ENCODE measurements around the gene CENPX. TPM values are rescaled to one million over a fixed set of nuclear protein-coding genes. Genes with fewer than 3 reads are reported as not detected.

Gene CENPX
- total and polyA plus RNA-seq, 2 experiments from 2014 or later, result 58.2 to 83.2 TPM

- 87% methylated on average over 18 of the region's 23 CpGs for WGBS (ENCODE audit: low lambda C conversion rate, missing lambda C conversion rate)
- no peaks in the 10 kb centered on the region for H4K20me1 ChIP-seq (ENCODE audit: insufficient read depth, poor library complexity, severe bottlenecking)
- peaks cover 20% of the 10 kb centered on the region for H3K4me1 ChIP-seq (ENCODE audit: insufficient read depth)
- H3K4me2 ChIP-seq, result no peak overlapping the region
- H3K27me3 ChIP-seq, result no peaks in the 10 kb centered on the region
- no peak overlapping the region for H3K4me3 ChIP-seq
- no peak for TF ChIP-seq EZH2 (IDR thresholded peaks at IDR 0.05; ENCODE audit: borderline replicate concordance)
- TF ChIP-seq CTCF (IDR thresholded peaks at IDR 0.05; ENCODE audit: poor library complexity), result no peak
- TF ChIP-seq EZH2phosphoT487 (IDR thresholded peaks at IDR 0.05; ENCODE audit: low read depth, severe bottlenecking, unreplicated experiment), result no peak
- no peak overlapping the region for H2AFZ ChIP-seq
- H3K9me2 ChIP-seq (replicated peaks; ENCODE audit: insufficient read depth), result no peaks in the 10 kb centered on the region
- H3K9me3 ChIP-seq (ENCODE audit: low read depth), result no peaks in the 10 kb centered on the region
- H3K27ac ChIP-seq, result no peak overlapping the region
- DNase-seq (ENCODE audit: low spot score), result no peak
- H3K36me3 ChIP-seq (replicated peaks; ENCODE audit: insufficient read depth, low read depth), result no peaks in the 10 kb centered on the region
- peaks cover 11% of the 10 kb centered on the region for H3K79me2 ChIP-seq
These were observed 11.8 kb upstream of the CENPX start for GRCh38 chr17:82034371-82035011.

- Histone ChIP-seq H3K4me3 (no peak overlapping the region), H3K4me1 (ENCODE audit: insufficient read depth) (peaks cover 20% of the 10 kb centered on the region), H3K27ac (no peak overlapping the region), H2AFZ (no peak overlapping the region), H3K9me3 (ENCODE audit: low read depth) (no peaks in the 10 kb centered on the region), H4K20me1 (ENCODE audit: insufficient read depth, poor library complexity, severe bottlenecking) (no peaks in the 10 kb centered on the region), H3K4me2 (no peak overlapping the region), H3K36me3 (replicated peaks; ENCODE audit: insufficient read depth, low read depth) (no peaks in the 10 kb centered on the region), H3K9me2 (replicated peaks; ENCODE audit: insufficient read depth) (no peaks in the 10 kb centered on the region), H3K79me2 (peaks cover 11% of the 10 kb centered on the region), H3K27me3 (no peaks in the 10 kb centered on the region)
- no peak for DNase-seq (ENCODE audit: low spot score)
- TF ChIP-seq CTCF (IDR thresholded peaks at IDR 0.05; ENCODE audit: poor library complexity), result no peak
- 95% methylated on average over 17 of the region's 38 CpGs for WGBS (ENCODE audit: low lambda C conversion rate, missing lambda C conversion rate)
These were observed 10.8 kb upstream of the CENPX start for GRCh38 chr17:82033359-82034085.

GRCh38 chr17:82031885-82032627, 9.4 kb upstream of the CENPX start:
- peaks cover 20% of the 10 kb centered on the region for H3K4me1 ChIP-seq (ENCODE audit: insufficient read depth)
- H3K27ac ChIP-seq, result no peak overlapping the region
- H3K9me2 ChIP-seq (replicated peaks; ENCODE audit: insufficient read depth), result no peaks in the 10 kb centered on the region
- WGBS (ENCODE audit: low lambda C conversion rate, missing lambda C conversion rate), result 21% methylated on average over 28 of the region's 59 CpGs
- H3K4me3 ChIP-seq, result peak overlapping the region; percentile 24
- H4K20me1 ChIP-seq (ENCODE audit: insufficient read depth, poor library complexity, severe bottlenecking), result no peaks in the 10 kb centered on the region
- H2AFZ ChIP-seq, result no peak overlapping the region
- no peak for TF ChIP-seq CTCF (IDR thresholded peaks at IDR 0.05; ENCODE audit: poor library complexity)
- no peak for TF ChIP-seq EZH2phosphoT487 (IDR thresholded peaks at IDR 0.05; ENCODE audit: low read depth, severe bottlenecking, unreplicated experiment)
- no peak for TF ChIP-seq EZH2 (IDR thresholded peaks at IDR 0.05; ENCODE audit: borderline replicate concordance)
- peak overlapping the region; percentile 96 for H3K4me2 ChIP-seq
- H3K9me3 ChIP-seq (ENCODE audit: low read depth), result no peaks in the 10 kb centered on the region
- H3K27me3 ChIP-seq, result no peaks in the 10 kb centered on the region
- no peaks in the 10 kb centered on the region for H3K36me3 ChIP-seq (replicated peaks; ENCODE audit: insufficient read depth, low read depth)
- peak; percentile 73 for DNase-seq (ENCODE audit: low spot score)
- H3K79me2 ChIP-seq, result peaks cover 11% of the 10 kb centered on the region
